NCI-H748 treated with DMSO at 0.1 percent for 48 hours (cell line): ENCODE results near the gene PCDH12.

Source experiments
- DNase-seq: peaks from one replicate; lab custom pipeline; 2025; lab: John Stamatoyannopoulos, UW

PCDH12 gene

GRCh38 chr5:141966275-141966962 lies 8.4 kb upstream of the PCDH12 start:
- DNase-seq: no peak

- DNase-seq: no peak
These were observed 7.1 kb upstream of the PCDH12 start for GRCh38 chr5:141965071-141965470.

- no peak for DNase-seq
These were observed 5.7 kb upstream of the PCDH12 start for GRCh38 chr5:141963701-141964100.

GRCh38 chr5:141961466-141961865 lies 3.5 kb upstream of the PCDH12 start:
- DNase-seq: no peak

- DNase-seq: peak; percentile 72
These were observed 2.7 kb upstream of the PCDH12 start for GRCh38 chr5:141960449-141961323.

- no peak for DNase-seq
These were observed 2.0 kb upstream of the PCDH12 start for GRCh38 chr5:141960018-141960417.

GRCh38 chr5:141958546-141959172 lies 657 bp upstream of the PCDH12 start:
- DNase-seq: no peak

GRCh38 chr5:141957367-141957996 lies 520 bp downstream of the PCDH12 start:
- no peak for DNase-seq

- DNase-seq: no peak
These were observed 3.8 kb downstream of the PCDH12 start for GRCh38 chr5:141954194-141954593.

- no peak for DNase-seq
These were observed 6.0 kb downstream of the PCDH12 start for GRCh38 chr5:141952020-141952419.

GRCh38 chr5:141951332-141951781 lies 6.6 kb downstream of the PCDH12 start:
- no peak for DNase-seq

GRCh38 chr5:141950207-141951005 lies 7.6 kb downstream of the PCDH12 start:
- no peak for DNase-seq

GRCh38 chr5:141949511-141949910 lies 8.5 kb downstream of the PCDH12 start:
- DNase-seq: no peak

- DNase-seq: no peak
These were observed 9.2 kb downstream of the PCDH12 start for GRCh38 chr5:141948812-141949211.

GRCh38 chr5:141947316-141947715 lies 10.7 kb downstream of the PCDH12 start:
- no peak for DNase-seq

GRCh38 chr5:141945511-141946051 lies 12.4 kb downstream of the PCDH12 start:
- DNase-seq: no peak

- DNase-seq: no peak
These were observed 13.9 kb downstream of the PCDH12 start for GRCh38 chr5:141944076-141944475.

- DNase-seq: no peak
These were observed 15.7 kb downstream of the PCDH12 start for GRCh38 chr5:141942185-141942857.

GRCh38 chr5:141941779-141942178 lies 16.2 kb downstream of the PCDH12 start:
- DNase-seq: no peak

GRCh38 chr5:141941307-141941706 lies 16.7 kb downstream of the PCDH12 start:
- no peak for DNase-seq
